IPS-NIHi11 (cell line): ENCODE measurements around the gene RAB3GAP2.
"Not testable (repeated sequence)": the region's sequence is repeated elsewhere in the genome, so short reads cannot be mapped to it uniquely, and the experiment has no call there.

ENCODE experiments used
- DNase-seq: peaks from one replicate; pipeline ENCODE4 v3.0.0; 2012; ENCODE audit warnings: mixed read lengths, low spot score

Gene RAB3GAP2

DNA sequence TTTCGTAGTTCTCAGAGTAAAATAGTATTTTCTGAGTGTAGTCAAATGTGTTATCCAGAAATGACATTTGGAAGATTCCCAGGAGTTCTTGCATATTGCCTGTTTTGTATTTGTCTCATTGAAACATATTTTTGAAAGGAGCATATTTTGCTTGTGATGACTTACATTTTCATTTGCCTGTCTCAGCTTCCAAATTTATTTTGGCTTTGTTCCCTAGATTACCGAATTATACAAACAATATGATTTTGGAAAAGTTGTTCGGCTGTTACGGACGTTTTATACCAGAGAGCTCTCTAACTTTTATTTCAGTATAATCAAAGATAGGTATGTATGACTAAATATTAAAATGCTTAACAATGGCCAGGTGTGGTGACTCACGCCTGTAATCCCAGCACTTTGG is 132.3 kb downstream of the RAB3GAP2 start:
- DNase-seq = no peak

DNA sequence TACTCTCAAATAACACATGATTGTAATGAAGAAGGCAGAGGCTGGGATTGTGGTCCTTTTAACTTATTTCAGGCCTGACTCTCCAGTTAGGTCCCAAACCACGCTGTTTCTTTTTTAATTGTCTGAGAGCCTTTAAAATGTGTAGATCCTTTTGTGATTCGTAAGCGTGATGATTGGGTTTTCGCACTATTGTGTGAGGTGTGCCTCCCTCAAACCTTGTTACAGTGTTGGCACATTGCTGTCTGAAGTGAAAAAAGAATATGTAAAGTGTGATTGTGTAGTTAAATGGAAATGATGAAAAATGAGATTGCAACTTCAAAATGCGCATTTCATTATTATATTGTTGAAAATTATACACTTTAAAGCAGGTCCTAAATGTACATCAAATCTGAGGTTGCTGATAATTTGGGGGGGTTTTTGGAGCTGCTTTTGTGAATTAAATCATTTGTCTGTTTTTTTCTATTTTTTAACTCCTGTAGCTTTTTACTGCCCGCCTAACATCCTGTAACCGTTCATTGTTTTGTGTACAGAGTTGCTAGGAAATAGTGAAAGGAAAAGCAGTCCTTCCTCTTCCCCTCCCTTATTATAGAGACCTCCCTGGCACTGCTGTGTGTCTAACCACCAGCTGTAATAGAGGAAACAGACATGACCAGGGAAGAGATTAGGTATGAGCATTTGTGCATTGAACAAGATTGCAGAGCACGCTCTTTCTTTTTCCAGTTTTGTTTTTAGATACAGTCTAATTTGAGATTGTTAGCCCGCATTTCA is 135.1 kb downstream of the RAB3GAP2 start:
- no peak for DNase-seq

DNA sequence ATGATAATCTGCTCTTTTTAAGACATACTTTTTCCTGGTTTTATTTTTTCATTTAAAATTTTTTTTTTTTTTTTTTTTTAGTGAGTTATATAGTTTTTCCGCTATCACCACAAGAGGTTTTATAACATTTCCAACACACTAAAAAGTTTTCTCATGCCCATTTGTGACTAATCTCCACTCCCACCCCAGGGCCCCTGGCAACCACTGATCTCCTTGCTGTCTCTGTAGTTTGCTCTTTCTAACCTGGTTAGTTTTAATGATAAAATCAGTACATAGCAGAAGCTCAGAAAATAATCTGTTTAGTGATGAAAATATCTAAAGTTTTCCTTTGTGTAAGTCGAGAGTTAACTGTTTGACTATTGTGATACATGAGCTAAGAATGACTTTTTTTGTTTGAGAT is 136.5 kb downstream of the RAB3GAP2 start:
- no peak for DNase-seq

DNA sequence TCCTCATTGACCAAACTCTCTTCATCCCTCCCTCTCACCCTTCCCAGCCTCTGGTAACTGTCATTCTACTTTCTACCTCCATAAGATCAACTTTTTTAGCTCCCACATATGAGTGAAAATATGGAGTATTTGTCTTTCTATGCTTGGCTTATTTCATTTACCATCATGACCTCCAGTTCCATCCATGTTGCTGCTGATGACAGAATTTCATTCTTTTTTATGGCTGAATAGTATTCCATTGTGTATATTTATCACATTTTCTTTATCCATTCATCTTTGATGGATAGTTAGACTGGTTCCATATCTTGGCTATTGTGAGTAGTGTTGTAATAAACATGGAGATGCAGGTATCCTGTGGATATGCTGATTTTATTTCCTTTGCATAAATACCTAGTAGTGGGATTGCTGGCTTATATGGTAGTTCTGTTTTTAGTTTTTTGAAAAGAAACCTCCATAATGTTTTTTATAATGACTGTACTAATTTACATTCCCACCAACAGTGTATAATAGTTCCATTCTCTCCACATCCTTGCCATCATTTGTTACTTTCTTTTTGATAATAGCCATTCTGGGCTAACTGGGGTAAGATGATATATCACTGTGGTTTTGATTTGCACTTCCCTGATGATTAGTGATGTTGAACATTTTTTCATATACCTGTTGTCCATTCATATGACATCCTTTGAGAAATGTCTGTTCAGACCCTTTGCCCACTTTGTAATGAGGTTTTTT is 142.6 kb downstream of the RAB3GAP2 start:
- DNase-seq = no peak

DNA sequence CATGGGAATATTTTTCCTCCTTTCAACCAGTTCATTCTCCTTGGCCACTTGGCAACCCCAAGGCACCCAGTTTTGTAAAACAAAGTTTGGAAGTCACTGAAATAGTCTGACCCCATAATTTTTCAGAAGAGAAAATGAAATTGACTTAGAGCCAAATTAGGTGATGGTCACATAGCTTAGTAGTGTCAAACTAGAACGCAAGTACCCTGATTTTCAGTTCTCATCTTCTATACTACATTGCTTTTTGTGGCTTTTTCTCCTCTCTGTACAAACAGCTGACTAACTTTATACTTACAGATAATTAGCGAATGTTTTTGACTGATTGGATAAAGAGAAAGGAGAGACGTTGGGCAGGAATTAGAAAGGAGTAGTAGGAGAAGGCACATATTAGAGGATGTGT is 145.2 kb downstream of the RAB3GAP2 start:
- no peak for DNase-seq

DNA sequence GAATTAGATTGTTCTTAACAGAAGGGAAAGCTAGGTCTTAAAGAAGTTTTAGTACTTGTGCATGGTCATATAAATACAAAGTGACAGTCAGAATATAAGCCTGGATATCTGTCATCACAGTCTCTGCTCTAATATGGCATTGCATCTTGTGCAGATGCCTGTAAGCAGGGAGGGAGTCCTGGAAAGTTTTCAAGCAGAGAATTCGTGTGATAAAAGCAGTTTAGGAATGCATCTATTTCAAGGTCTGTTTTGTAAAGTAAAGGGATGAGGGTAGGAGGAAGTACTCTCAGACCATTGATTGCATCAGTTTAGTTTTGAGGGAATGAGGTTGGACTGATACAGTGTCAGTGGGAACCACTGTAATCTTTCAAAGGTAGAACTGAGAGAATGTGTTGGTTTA is 147.7 kb downstream of the RAB3GAP2 start:
- DNase-seq = no peak

DNA sequence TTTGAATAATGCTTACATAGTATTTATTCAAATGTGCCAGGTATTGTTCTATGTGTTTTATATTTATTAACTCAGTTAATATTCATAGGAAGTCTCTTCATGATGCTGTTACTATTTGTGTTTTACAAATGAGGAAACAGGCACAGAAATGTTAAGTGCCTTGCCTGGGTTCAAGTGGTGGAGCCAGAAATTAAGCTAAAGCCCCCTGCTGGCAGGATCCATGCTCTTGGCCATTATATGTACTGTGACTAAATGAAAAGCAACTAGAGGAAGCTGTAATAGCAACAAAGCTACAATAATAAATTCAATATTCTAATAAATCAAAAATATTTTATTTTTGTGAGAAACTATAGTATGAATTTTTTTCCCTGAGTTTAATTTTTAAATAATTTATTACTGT is 148.4 kb downstream of the RAB3GAP2 start:
- DNase-seq = peak; percentile 19

DNA sequence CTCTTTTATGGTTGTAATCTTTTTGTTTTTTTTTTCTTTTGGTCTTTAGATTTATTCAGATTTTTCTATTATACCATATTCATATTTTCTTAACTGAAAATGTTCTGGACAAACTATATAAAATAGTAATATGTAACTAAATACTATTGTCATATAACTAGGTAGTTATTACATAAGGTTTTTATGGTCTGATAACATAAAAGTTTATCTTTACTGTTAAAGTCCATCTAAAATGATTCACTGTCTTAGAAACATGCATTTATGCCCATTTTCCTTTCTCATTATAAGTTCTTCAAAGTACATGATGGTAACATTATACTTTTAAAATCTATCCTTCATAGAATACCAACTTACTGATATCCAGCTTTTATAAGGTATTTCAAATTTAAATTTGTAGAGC is 149.2 kb downstream of the RAB3GAP2 start:
- no peak for DNase-seq

DNA sequence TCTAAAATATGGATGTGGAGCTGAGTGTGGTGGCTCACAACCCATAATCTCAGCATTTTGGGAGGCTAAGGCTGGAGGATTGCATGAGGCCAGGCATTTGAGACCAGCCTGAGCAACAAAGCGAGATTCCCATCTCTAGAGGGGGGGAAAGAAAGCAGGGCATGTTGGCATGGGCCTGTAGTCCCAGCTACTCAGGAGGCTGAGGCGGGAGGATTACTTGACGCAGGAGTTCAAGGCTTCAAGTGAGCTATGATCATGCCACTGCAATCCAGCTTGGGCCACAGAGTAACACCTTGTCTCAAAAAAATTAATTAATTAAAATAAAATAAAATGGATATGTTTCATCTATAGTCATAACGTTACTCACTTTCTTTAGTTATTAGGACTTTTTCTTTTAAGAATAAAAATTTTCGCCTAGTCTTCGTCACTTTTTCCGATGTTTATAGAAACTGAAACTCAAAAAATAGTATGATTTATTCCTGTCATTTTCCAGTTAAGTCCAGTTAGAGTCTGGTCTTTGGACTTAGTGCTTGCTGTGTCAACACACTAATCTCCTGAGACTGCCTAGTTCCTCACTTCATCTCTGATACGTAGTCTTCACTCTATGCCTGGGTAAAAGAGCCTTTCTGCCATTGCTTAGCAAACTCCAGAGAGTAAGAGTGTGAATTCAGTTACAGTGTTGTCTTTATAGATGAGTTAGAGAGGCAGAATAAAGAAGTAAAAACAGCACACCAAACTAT is 150.3 kb downstream of the RAB3GAP2 start:
- DNase-seq = no peak

DNA sequence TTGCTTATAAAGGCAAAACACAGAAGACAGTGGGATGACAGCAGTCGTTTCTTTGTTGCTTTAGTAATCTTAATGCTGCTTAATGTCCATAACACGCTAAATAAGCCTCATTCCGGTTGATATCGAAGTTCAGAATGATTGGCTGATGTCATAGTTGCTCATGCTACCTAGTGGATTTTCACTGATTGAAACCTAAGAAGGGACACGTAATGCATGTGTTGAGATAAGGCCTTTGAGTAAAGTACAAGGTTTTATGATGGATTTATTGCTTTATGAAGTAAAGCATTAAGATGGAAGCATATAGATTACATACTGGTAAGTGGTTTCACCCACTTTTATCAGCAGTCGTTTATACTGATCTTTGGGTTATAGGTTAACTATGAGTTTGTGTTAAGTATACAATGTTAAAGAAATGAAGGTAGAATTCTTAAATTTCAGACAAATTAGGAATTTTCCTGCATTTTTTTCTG is 153.2 kb downstream of the RAB3GAP2 start:
- no peak for DNase-seq

DNA sequence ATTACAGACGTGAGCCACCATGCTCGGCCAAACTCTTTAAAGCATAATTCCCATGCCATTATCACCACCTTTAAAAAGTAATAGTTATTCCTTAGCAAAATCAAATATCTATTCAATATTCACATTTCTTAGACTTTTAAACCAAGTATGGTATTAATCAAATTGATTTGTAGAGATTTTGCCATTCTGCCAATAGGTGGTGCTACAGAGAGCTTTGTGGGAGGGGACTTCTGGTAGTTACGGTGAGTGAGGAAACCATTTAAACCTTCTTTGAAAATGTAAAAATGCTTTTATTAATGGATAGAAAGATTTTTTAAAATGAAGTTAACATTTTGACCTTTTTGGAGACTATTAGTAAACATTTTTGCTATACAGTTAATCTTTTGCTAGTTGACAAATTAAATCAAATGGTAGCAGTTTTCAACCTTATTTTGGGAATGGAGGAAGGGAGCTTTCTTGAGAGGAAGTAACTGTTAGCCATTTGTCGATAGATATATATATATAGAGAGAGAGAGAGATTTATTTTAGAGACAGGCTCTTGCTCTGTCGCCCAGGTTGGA is 159.0 kb downstream of the RAB3GAP2 start:
- peak; percentile 32 for DNase-seq

DNA sequence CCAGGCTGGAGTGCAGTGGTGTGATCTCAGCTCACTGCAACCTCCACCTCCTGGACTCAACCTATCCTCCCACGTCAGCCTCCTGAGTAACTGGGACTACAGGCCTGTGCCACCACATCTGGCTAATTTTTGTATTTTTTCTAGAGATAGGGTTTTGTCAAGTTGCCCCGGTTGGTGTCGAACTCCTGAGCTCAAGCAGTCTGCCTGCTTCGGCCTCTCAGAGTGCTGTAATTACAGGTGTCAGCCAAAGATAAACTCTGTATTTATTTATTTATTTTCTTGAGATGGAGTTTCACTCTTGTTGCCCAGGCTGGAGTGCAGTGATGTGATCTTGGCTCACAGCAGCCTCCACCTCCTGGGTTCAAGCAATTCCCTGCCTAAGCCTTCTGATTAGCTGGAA is 159.7 kb downstream of the RAB3GAP2 start:
- DNase-seq = not testable (repeated sequence)

DNA sequence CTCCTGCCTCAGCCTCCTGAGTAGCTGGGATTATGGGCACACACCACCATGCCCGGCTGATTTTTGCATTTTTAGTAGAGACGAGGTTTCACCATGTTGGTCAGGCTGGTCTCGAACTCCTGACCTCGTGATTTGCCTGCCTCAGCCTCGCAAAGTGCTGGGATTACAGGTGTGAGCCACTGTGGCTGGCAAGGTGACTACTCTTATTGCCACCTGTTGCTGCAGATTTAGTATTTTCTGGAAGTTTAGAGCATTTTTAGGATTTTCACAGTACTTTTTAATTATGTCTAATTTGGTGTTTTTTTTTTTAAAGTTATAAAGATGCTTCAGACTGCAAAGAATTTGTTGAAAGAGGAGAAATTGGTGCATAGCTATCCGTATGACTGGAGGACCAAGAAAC is 161.8 kb downstream of the RAB3GAP2 start:
- not testable (repeated sequence) for DNase-seq

DNA sequence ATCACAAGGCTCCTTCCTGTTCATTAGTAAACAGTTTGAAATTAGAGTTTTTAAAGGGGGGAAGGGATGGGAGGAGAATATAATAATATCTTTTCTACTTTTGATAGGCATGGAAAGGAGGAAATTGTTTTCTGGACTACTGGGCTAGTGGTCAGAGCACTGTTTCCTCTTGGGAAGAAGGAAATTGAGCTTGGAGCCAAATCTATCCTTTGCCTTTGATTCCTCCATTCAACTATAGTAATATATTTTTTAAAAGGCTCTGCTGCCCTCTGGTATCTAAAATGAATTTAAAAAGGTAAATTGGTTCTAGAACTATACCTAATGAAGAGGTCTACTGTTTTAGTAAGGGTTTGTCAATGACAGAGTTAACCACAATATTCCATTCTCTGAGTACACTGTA is 172.4 kb downstream of the RAB3GAP2 start:
- DNase-seq = no peak
